Subcutaneous abdominal adipose tissue (tissue), 5 donors: Measurements from ENCODE around the gene SMG7.

Experiments
- H3K27ac ChIP-seq: one replicate; pipeline ENCODE4 v1.7.0; 2013; ENCODE audit warnings: low read depth, mild to moderate bottlenecking, inconsistent platforms, low read length, moderate library complexity
- H3K27me3 ChIP-seq, 5 donors: one replicate each; pipeline ENCODE4 v1.7.0; 2013; ENCODE audit warnings: low read length in 5 of 5, inconsistent platforms in 1 of 5; ENCODE audit not compliant: control insufficient read depth in 5 of 5, insufficient read depth in 4 of 5
- H3K36me3 ChIP-seq, 5 donors: one replicate each; pipeline ENCODE4 v1.7.0; 2013; ENCODE audit warnings: low read length in 5 of 5; ENCODE audit not compliant: control insufficient read depth in 5 of 5, insufficient read depth in 5 of 5
- H3K4me1 ChIP-seq, 5 donors: one replicate each; pipeline ENCODE4 v1.7.0; 2013; ENCODE audit warnings: low read length in 5 of 5, mild to moderate bottlenecking in 3 of 5, moderate library complexity in 1 of 5; ENCODE audit not compliant: control insufficient read depth in 5 of 5, insufficient read depth in 5 of 5
- H3K4me3 ChIP-seq, 5 donors: one replicate each; pipeline ENCODE4 v1.7.0; 2013; ENCODE audit warnings: low read length in 5 of 5, low read depth in 1 of 5
- H3K9ac ChIP-seq, 5 donors: one replicate each; pipeline ENCODE4 v1.7.0; 2013; ENCODE audit warnings: low read length in 5 of 5, mild to moderate bottlenecking in 4 of 5, moderate library complexity in 3 of 5
- H3K9me3 ChIP-seq, 5 donors: one replicate each; pipeline ENCODE4 v1.7.0; 2013; ENCODE audit warnings: low read length in 5 of 5; ENCODE audit not compliant: control insufficient read depth in 5 of 5
- donor health status: healthy.
- donor health status: healthy.
- donor health status: healthy.
- donor health status: healthy.
- donor health status: healthy.

Gene SMG7

DNA sequence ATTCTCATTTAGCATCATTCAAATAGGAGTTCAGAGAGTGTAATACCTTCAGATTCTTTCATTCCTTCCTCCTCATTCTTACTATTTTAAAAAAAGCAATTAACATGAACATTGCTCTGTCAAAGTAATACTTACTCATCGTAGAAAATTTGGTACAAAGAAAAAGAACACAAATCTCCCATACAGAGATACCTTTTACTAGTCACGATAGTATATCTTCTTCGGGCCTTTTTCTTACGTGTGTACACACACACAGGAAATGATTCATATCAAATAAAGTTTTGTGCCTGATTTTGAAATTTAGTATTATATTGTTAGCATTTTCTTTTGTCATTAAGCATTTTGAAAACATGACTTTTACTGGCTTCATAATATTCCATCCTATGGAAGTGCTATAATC is 65.1 kb downstream of the SMG7 start:
- H3K4me3 ChIP-seq = no peak overlapping the region
- peaks cover 56 to 80% (median 65%) of the 10 kb centered on the region in 5 donors for H3K36me3 ChIP-seq
- no peak overlapping the region for H3K27ac ChIP-seq
- no peaks in the 10 kb centered on the region for H3K4me1 ChIP-seq
- H3K9me3 ChIP-seq = no peaks in the 10 kb centered on the region
- no peak overlapping the region for H3K9ac ChIP-seq
- H3K27me3 ChIP-seq = no peaks in the 10 kb centered on the region

DNA sequence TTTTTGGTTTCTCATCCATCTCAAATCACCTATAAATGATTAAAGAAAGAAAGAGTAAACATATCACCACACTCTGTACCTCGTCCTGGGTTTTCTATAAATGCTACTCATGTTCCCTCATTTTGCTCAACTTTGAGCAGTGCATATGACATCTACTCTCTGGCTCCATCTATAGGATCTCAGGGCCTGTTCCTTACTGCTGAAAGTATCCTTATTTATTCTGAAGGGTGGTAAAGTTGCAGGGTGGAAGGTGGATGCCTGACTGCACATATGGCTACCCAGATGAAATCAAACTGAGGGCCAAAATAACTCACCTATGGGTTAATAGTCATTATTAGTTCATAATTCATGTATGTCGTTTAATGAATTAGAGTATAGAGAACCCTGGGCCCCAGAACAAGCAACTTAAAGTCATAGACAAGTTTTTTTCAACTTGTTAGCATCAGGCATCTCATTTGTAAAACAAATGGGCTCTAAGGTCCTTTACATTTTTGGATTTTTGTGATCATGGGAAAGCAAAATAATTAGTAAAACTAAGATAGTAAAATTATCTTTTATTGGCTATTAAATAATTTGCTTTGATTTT is 71.4 kb downstream of the SMG7 start:
- Histone ChIP-seq H3K27me3 (no peaks in the 10 kb centered on the region), H3K4me3 (no peak overlapping the region), H3K36me3 (peaks cover 64 to 80% (median 72%) of the 10 kb centered on the region in 5 donors), H3K4me1 (peaks cover 0 to 3% (median 0%) of the 10 kb centered on the region in 5 donors), H3K9me3 (no peaks in the 10 kb centered on the region), H3K27ac (no peak overlapping the region), H3K9ac (peak overlapping the region in 1 of 5 donors; percentile 4)

DNA sequence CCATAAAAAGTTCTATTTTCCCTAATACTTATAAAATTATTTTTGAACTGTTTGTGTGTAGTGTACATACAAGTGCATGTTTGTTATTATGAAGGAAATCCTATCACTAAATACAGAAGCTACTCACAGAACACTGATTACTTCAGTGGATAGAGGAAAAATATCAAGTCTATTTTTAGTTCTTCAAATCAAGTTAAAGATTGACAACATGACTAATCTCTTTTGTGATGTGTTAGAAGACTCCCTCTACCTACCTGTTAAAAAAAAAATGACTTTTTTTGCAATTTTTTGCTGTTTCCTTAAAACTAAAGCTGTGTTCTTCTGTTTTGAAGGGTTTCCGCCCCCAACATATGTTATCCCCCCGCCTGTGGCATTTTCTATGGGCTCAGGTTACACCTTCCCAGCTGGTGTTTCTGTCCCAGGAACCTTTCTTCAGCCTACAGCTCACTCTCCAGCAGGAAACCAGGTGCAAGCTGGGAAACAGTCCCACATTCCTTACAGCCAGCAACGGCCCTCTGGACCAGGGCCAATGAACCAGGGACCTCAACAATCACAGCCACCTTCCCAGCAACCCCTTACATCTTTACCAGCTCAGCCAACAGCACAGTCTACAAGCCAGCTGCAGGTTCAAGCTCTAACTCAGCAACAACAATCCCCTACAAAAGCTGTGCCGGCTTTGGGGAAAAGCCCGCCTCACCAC is 72.4 kb downstream of the SMG7 start:
- Histone ChIP-seq H3K9me3 (no peaks in the 10 kb centered on the region), H3K9ac (no peak overlapping the region), H3K36me3 (peaks cover 67 to 80% (median 73%) of the 10 kb centered on the region in 5 donors), H3K27ac (no peak overlapping the region), H3K4me1 (peaks cover 0 to 3% (median 0%) of the 10 kb centered on the region in 5 donors), H3K27me3 (no peaks in the 10 kb centered on the region), H3K4me3 (no peak overlapping the region)

DNA sequence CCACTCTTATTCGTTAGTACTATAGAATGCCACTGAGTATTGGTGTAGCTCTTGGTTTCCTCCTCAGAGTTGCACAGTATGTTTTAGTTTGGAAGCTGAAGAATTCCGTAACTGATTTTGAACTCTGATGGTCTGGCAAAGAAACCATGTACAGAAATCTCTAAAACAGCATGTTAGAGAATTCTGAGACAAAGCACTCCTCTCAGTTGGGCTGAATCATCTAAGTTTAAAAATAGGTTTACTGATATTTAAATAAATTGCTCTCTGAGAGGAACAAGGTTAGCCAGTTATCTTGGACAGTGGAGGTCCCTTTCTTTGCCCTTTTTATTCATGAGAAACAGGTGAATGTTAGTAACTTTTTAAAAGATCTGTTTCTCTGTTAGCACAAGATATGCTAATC is 74.1 kb downstream of the SMG7 start:
- no peak overlapping the region for H3K4me3 ChIP-seq

DNA sequence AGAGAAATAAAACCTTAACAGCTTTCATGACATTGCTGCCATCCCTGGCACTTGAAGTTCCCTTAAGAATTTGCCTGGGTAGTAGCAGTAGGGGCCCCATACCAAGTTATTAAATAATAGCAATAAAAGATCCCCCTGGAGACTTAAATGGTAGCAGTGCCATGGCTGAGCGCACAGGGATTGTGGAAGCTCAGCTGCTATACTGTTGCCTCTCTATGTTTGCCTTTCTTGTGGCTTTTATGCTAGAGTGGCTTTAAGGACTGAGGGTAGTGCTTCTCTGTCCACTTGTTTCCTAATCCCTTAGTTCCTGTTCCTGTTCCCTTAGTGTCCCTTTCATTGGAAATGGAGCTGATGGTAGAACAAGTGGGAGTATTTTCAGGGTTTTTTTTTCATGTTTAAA is 75.8 kb downstream of the SMG7 start:
- Histone ChIP-seq H3K9ac (no peak overlapping the region), H3K4me3 (no peak overlapping the region), H3K27me3 (no peaks in the 10 kb centered on the region), H3K4me1 (peaks cover 0 to 3% (median 0%) of the 10 kb centered on the region in 5 donors), H3K27ac (no peak overlapping the region), H3K36me3 (peaks cover 50 to 83% (median 76%) of the 10 kb centered on the region in 5 donors), H3K9me3 (no peaks in the 10 kb centered on the region)

More for the DNA sequence above, 74.1 kb downstream of the SMG7 start:
- peaks cover 0 to 3% (median 0%) of the 10 kb centered on the region in 5 donors for H3K4me1 ChIP-seq
- no peaks in the 10 kb centered on the region for H3K27me3 ChIP-seq
- H3K27ac ChIP-seq = no peak overlapping the region
- H3K36me3 ChIP-seq = peaks cover 63 to 79% (median 71%) of the 10 kb centered on the region in 5 donors
- H3K9ac ChIP-seq = no peak overlapping the region
- H3K9me3 ChIP-seq = no peaks in the 10 kb centered on the region

DNA sequence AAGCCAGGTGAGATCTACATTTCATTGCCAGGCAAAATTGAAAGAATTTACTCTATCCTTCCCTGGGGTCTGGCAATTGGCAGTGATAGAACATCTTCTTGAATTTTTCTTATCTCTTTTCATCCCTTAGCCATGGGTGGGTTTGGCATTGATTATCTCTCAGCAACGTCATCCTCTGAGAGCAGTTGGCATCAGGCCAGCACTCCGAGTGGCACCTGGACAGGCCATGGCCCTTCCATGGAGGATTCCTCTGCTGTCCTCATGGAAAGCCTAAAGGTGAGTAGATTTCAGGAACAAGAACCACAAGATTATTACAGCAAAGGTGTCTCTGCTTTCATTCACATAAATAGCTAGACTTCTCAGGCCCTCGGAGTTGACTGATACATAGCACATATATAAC is 78.6 kb downstream of the SMG7 start:
- no peak overlapping the region for H3K4me3 ChIP-seq
- H3K36me3 ChIP-seq = peaks cover 47 to 91% (median 74%) of the 10 kb centered on the region in 5 donors
- no peak overlapping the region for H3K9ac ChIP-seq
- H3K9me3 ChIP-seq = no peaks in the 10 kb centered on the region
- H3K4me1 ChIP-seq = no peaks in the 10 kb centered on the region
- no peaks in the 10 kb centered on the region for H3K27me3 ChIP-seq
- H3K27ac ChIP-seq = no peak overlapping the region

DNA sequence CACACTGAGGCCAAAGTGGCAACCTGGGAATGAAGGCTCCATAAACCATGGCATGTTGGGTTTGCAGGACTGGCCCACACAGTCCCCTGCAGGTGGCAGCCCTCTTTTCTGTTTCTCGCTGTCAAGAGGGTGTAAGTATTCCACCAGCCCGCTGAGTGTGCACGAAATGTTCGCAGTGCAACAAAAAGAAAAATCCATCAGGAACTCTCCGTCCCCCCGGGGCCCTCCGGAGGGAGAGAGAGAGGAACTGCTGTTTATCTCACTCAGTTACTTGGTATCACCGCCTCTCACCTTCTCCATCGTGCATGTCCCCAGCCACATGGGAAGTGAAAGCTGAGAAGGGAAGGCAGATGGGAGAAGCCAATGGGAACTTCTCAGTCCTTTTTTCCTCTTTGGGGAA is 79.6 kb downstream of the SMG7 start:
- Histone ChIP-seq H3K4me3 (no peak overlapping the region), H3K36me3 (peaks cover 38 to 88% (median 70%) of the 10 kb centered on the region in 5 donors)

DNA sequence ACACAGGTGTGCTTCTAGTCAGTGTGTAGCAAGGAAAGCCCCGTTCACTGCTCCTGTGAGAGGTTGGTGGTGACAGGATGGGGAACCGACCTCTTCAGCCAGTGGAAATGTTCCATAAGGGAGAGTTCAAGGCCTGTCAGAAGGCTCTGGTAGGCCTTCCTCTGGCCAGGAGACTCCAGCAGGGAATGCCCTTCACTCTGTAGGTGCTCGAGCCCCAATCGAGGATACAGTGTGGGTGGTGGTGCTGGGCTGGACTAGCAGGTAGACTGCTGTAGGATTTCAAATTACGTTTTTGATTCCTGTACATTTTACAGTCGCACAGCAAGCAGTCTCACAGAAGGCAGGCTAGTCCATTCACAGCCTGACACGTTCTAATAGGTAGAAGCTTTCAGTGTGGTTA is 80.1 kb downstream of the SMG7 start:
- H3K27me3 ChIP-seq = no peaks in the 10 kb centered on the region
- H3K9ac ChIP-seq = peak overlapping the region in 1 of 5 donors; percentile 52
- H3K36me3 ChIP-seq = peaks cover 38 to 88% (median 66%) of the 10 kb centered on the region in 5 donors
- H3K9me3 ChIP-seq = no peaks in the 10 kb centered on the region
- H3K4me1 ChIP-seq = no peaks in the 10 kb centered on the region
- H3K4me3 ChIP-seq = no peak overlapping the region
- H3K27ac ChIP-seq = no peak overlapping the region

More for the DNA sequence above, 79.6 kb downstream of the SMG7 start:
- H3K4me1 ChIP-seq = no peaks in the 10 kb centered on the region
- H3K27ac ChIP-seq = no peak overlapping the region
- H3K9ac ChIP-seq = no peak overlapping the region
- H3K9me3 ChIP-seq = no peaks in the 10 kb centered on the region
- H3K27me3 ChIP-seq = no peaks in the 10 kb centered on the region

DNA sequence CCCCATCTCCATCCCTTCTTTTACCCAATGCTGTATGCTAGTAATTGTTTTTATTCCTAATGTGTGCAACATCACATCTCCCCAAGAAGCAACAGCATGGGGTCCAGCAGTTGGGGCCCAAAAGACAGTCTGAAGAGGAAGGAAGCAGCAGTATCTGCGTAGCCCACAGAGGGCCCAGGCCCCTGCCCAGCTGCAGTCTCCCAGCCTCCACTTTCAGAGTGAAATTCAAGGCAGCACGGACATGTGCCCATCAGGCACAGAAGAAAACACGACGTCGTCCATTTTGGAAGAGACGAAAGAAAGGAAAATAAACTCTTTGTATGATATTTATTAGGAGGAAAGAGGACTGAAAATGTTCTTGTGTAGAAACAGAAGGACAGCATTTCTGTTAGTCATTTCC is 80.6 kb downstream of the SMG7 start:
- Histone ChIP-seq H3K27ac (no peak overlapping the region), H3K27me3 (no peaks in the 10 kb centered on the region), H3K4me3 (no peak overlapping the region), H3K4me1 (no peaks in the 10 kb centered on the region), H3K36me3 (peaks cover 38 to 88% (median 68%) of the 10 kb centered on the region in 5 donors), H3K9ac (peak overlapping the region in 1 of 5 donors; percentile 52), H3K9me3 (no peaks in the 10 kb centered on the region)

DNA sequence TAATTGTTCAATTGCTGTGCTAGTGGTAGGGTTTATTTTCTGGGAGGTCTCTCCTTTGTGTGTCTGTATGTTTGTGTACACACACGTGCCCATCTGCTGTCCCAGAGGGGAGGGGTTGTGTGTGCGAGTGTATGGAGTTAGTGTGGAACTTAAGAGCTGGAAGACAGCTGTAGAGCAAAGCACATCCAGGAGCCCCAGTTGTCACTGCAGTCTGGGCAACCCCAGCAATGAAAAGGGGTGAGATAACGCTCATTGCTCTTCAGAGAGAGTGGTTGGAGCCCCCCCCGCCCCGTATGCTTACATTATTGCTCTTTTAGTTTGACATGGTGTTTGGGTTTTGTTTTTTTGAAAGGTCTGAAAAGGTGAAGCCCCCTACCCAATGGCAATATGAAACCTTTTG is 81.0 kb downstream of the SMG7 start:
- Histone ChIP-seq H3K27me3 (no peaks in the 10 kb centered on the region), H3K4me1 (no peaks in the 10 kb centered on the region), H3K4me3 (no peak overlapping the region), H3K36me3 (peaks cover 37 to 84% (median 65%) of the 10 kb centered on the region in 5 donors), H3K9me3 (no peaks in the 10 kb centered on the region), H3K27ac (no peak overlapping the region), H3K9ac (no peak overlapping the region)
